ENCODE measurements around the gene CHST3.

Gene CHST3

DNA sequence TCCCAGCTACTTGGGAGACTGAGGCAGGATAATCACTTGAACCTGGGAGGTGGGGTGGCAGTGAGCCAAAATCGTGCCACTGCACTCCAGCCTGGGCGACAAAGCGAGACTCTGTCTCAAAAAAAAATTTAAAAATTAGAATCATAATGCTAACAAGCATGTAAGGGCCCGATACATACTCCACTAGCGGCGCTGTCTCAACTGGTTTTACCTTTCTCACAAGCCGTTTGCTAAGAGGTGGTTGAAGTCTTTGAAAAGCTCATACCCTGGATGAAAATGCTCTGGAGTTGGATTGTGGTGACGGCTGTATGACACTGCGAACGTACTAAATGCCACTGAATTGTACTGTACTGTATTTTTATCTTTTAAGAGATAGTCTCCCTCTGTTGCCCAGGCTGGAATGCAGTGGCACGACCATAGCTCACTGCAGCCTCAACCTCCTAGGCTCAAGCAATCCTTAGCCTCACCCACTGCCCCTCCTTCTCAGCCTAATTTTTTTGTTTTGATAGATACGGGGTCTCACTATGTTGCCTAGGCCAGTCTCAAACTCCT, 94.2 kb downstream of the CHST3 start:
- FAIRE-seq = no peak
- DNase-seq (ENCODE audit: insufficient read length, low spot score) = no peak
- no peak for TF ChIP-seq POLR2AphosphoS5 (IDR thresholded peaks at IDR 0.05; ENCODE audit: low read depth, low read length)
- no peak for TF ChIP-seq SPI1 (IDR thresholded peaks at IDR 0.05; ENCODE audit: low read depth, low read length)
- no peak for TF ChIP-seq POU2F2 (IDR thresholded peaks at IDR 0.05; ENCODE audit: low read depth, low read length)
- no peak for TF ChIP-seq PAX5 (IDR thresholded peaks at IDR 0.05; ENCODE audit: insufficient read depth, low read length, severe bottlenecking)
- TF ChIP-seq TAF1 (IDR thresholded peaks at IDR 0.05; ENCODE audit: low read depth, low read length) = no peak
- TF ChIP-seq POLR2A (IDR thresholded peaks at IDR 0.05; ENCODE audit: low read depth, low read length) = no peak

- no peak for FAIRE-seq
- TF ChIP-seq POU2F2 (IDR thresholded peaks at IDR 0.05; ENCODE audit: low read depth, low read length) = no peak
- no peak for TF ChIP-seq PAX5 (IDR thresholded peaks at IDR 0.05; ENCODE audit: insufficient read depth, low read length, severe bottlenecking)
- TF ChIP-seq POLR2A (IDR thresholded peaks at IDR 0.05; ENCODE audit: low read depth, low read length) = no peak
- no peak for TF ChIP-seq TAF1 (IDR thresholded peaks at IDR 0.05; ENCODE audit: low read depth, low read length)
- TF ChIP-seq SPI1 (IDR thresholded peaks at IDR 0.05; ENCODE audit: low read depth, low read length) = no peak
- no peak for TF ChIP-seq POLR2AphosphoS5 (IDR thresholded peaks at IDR 0.05; ENCODE audit: low read depth, low read length)
- no peak for DNase-seq (ENCODE audit: insufficient read length, low spot score)
Observed at GRCh38 chr10:72058989-72059842, 95.0 kb downstream of the CHST3 start.

- TF ChIP-seq TAF1 (IDR thresholded peaks at IDR 0.05; ENCODE audit: low read depth, low read length) (no peak), SPI1 (IDR thresholded peaks at IDR 0.05; ENCODE audit: low read depth, low read length) (no peak), POU2F2 (IDR thresholded peaks at IDR 0.05; ENCODE audit: low read depth, low read length) (no peak), POLR2AphosphoS5 (IDR thresholded peaks at IDR 0.05; ENCODE audit: low read depth, low read length) (no peak), POLR2A (IDR thresholded peaks at IDR 0.05; ENCODE audit: low read depth, low read length) (no peak), PAX5 (IDR thresholded peaks at IDR 0.05; ENCODE audit: insufficient read depth, low read length, severe bottlenecking) (no peak)
- FAIRE-seq (no peak), DNase-seq (ENCODE audit: insufficient read length, low spot score) (no peak)
Observed at GRCh38 chr10:72059843-72060822, 95.9 kb downstream of the CHST3 start.

DNA sequence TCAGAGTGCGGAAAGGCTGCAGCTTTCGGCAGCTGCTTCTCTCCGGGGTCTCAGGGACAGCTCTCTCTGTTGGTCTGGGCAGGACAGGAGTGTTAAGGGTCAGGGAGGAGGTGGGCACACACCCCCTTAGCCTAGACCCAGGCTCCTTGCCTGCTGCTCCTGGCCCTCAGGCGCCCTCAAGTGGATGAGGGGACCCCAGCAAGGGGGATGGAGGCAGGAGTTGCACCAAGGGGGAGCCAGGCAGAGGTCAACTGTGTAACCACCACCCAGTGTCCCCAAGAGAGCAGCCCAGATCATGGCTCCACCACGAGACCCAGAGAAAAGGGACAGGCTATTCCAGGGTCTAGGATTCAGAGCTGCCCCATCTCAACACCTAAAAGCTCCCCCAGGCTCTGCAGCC, 97.3 kb downstream of the CHST3 start:
- DNase-seq (ENCODE audit: insufficient read length, low spot score) (no peak), FAIRE-seq (no peak)
- no peak for TF ChIP-seq POLR2A (IDR thresholded peaks at IDR 0.05; ENCODE audit: low read depth, low read length)
- TF ChIP-seq POU2F2 (IDR thresholded peaks at IDR 0.05; ENCODE audit: low read depth, low read length) = no peak
- TF ChIP-seq TAF1 (IDR thresholded peaks at IDR 0.05; ENCODE audit: low read depth, low read length) = no peak
- TF ChIP-seq PAX5 (IDR thresholded peaks at IDR 0.05; ENCODE audit: insufficient read depth, low read length, severe bottlenecking) = no peak
- TF ChIP-seq SPI1 (IDR thresholded peaks at IDR 0.05; ENCODE audit: low read depth, low read length) = no peak
- TF ChIP-seq POLR2AphosphoS5 (IDR thresholded peaks at IDR 0.05; ENCODE audit: low read depth, low read length) = no peak

DNA sequence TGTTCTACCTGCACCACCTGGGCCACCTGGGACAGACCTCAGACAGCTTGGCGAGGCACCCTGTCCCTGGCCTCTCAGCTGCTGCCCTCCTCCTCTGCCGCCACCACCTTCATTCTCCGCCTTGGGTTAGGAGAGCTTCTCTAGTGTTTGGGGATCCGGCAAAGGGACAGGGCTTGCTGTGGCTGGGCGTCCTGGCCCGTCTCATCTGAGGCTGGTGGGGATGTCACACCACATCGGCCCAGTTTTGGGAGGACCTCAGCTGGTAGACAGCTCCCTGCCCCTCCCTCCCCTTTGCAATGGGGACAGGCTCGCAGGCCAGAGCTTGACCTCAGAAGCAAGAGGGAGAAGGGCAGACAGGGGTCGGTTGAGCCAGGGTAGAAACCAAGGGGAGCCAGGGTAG, 97.7 kb downstream of the CHST3 start:
- FAIRE-seq (no peak), DNase-seq (ENCODE audit: insufficient read length, low spot score) (no peak)
- TF ChIP-seq POLR2AphosphoS5 (IDR thresholded peaks at IDR 0.05; ENCODE audit: low read depth, low read length) (no peak), PAX5 (IDR thresholded peaks at IDR 0.05; ENCODE audit: insufficient read depth, low read length, severe bottlenecking) (no peak), SPI1 (IDR thresholded peaks at IDR 0.05; ENCODE audit: low read depth, low read length) (no peak), TAF1 (IDR thresholded peaks at IDR 0.05; ENCODE audit: low read depth, low read length) (no peak), POLR2A (IDR thresholded peaks at IDR 0.05; ENCODE audit: low read depth, low read length) (no peak), POU2F2 (IDR thresholded peaks at IDR 0.05; ENCODE audit: low read depth, low read length) (no peak)

GRCh38 chr10:72062382-72062781, 98.2 kb downstream of the CHST3 start:
- no peak for DNase-seq (ENCODE audit: insufficient read length, low spot score)
- no peak for TF ChIP-seq POLR2A (IDR thresholded peaks at IDR 0.05; ENCODE audit: low read depth, low read length)
- no peak for TF ChIP-seq PAX5 (IDR thresholded peaks at IDR 0.05; ENCODE audit: insufficient read depth, low read length, severe bottlenecking)
- TF ChIP-seq TAF1 (IDR thresholded peaks at IDR 0.05; ENCODE audit: low read depth, low read length) = no peak
- FAIRE-seq = no peak
